SH-SY5Y (cell line): Measurements from ENCODE around the gene RIC1.

Experiments
- GATA2 ChIP-seq: IDR thresholded peaks from 2 replicates; pipeline ENCODE4 v1.6.1; 2011; ENCODE audit warnings: mild to moderate bottlenecking, low read depth, low read length
- GATA3 ChIP-seq: IDR thresholded peaks from 2 replicates; pipeline ENCODE4 v1.6.1; 2011; ENCODE audit warnings: low read depth, mild to moderate bottlenecking, low read length, moderate library complexity

The RIC1 gene

GRCh38 chr9:5736563-5737346 lies 107.8 kb downstream of the RIC1 start:
- TF ChIP-seq GATA2 (no peak), GATA3 (no peak)

GRCh38 chr9:5743109-5743508 lies 114.2 kb downstream of the RIC1 start:
- TF ChIP-seq GATA3 (no peak), GATA2 (no peak)

- TF ChIP-seq GATA3 (no peak), GATA2 (no peak)
These were observed 119.5 kb downstream of the RIC1 start for GRCh38 chr9:5748438-5748837.

- TF ChIP-seq GATA3 (no peak), GATA2 (no peak)
These were observed 120.4 kb downstream of the RIC1 start for GRCh38 chr9:5749306-5749705.

- TF ChIP-seq GATA2 (no peak), GATA3 (no peak)
These were observed 121.7 kb downstream of the RIC1 start for GRCh38 chr9:5750569-5750968.

GRCh38 chr9:5756633-5757032 lies 127.7 kb downstream of the RIC1 start:
- TF ChIP-seq GATA2, result no peak
- TF ChIP-seq GATA3, result no peak

- TF ChIP-seq GATA2, result no peak
- no peak for TF ChIP-seq GATA3
These were observed 131.4 kb downstream of the RIC1 start for GRCh38 chr9:5760338-5760737.

- TF ChIP-seq GATA2 (no peak), GATA3 (no peak)
These were observed 133.5 kb downstream of the RIC1 start for GRCh38 chr9:5762421-5762820.

GRCh38 chr9:5764130-5764868 lies 135.4 kb downstream of the RIC1 start:
- TF ChIP-seq GATA2 (no peak), GATA3 (no peak)

GRCh38 chr9:5767968-5768932 lies 139.3 kb downstream of the RIC1 start:
- TF ChIP-seq GATA3, result no peak
- TF ChIP-seq GATA2, result no peak

- TF ChIP-seq GATA2, result no peak
- TF ChIP-seq GATA3, result no peak
These were observed 144.6 kb downstream of the RIC1 start for GRCh38 chr9:5773324-5773999.

GRCh38 chr9:5778805-5779204 lies 149.9 kb downstream of the RIC1 start:
- TF ChIP-seq GATA3, result no peak
- TF ChIP-seq GATA2, result no peak

GRCh38 chr9:5783982-5784381 lies 155.1 kb downstream of the RIC1 start:
- TF ChIP-seq GATA2 (no peak), GATA3 (no peak)
